Measurements from ENCODE around the gene S100A13.

DNA sequence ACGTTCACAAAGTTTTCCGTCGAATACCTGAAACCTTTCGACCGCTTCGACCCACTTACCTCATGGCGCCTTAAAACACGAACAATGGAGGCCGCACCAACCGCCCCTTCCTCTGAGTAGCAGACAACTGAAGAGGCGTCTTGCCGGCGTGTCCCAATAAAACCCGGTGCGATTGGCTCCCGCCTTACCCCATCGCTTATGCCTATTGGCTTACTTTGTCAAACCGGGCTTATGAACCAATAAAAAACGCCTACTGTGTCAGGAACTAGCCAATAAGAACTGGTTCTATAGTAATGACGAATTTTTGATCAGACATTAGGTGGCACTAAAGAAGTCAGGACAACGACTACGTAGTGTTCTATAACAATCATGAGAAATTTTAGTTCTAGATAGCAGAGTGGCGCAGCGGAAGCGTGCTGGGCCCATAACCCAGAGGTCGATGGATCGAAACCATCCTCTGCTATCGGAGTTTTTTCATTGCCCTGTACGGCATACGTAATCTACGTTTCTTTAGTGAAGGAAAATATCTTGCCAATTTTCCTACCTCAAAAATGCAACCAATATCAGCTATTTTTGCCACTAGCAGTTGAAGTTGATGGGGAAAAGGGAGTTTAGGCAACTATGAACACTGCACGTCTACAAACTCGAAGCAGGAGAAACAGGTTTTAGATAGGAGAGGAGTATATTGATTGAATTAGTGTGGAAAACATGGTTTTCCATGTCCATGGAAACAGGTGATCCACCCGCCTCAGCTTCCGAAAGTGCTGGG lies 43.7 kb upstream of the S100A13 start, which contains the start of gene ILF2:
- TF ChIP-seq, protein P1, sequence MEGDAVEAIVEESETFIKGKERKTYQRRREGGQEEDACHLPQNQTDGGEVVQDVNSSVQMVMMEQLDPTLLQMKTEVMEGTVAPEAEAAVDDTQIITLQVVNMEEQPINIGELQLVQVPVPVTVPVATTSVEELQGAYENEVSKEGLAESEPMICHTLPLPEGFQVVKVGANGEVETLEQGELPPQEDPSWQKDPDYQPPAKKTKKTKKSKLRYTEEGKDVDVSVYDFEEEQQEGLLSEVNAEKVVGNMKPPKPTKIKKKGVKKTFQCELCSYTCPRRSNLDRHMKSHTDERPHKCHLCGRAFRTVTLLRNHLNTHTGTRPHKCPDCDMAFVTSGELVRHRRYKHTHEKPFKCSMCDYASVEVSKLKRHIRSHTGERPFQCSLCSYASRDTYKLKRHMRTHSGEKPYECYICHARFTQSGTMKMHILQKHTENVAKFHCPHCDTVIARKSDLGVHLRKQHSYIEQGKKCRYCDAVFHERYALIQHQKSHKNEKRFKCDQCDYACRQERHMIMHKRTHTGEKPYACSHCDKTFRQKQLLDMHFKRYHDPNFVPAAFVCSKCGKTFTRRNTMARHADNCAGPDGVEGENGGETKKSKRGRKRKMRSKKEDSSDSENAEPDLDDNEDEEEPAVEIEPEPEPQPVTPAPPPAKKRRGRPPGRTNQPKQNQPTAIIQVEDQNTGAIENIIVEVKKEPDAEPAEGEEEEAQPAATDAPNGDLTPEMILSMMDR (IDR thresholded peaks at IDR 0.05; ENCODE audit: poor library complexity), result no peak
- TF ChIP-seq EZH2 (IDR thresholded peaks at IDR 0.05; ENCODE audit: borderline replicate concordance) (no peak), EZH2phosphoT487 (IDR thresholded peaks at IDR 0.05; ENCODE audit: low read depth, severe bottlenecking, unreplicated experiment) (no peak)
